Right atrium auricular region (tissue), 2 donors: ENCODE measurements around the gene TFE3. TPM values are rescaled to one million over a fixed set of nuclear protein-coding genes. Genes with fewer than 3 reads are reported as not detected.
"Not testable (repeated sequence)": the region's sequence is repeated elsewhere in the genome, so short reads cannot be mapped to it uniquely, and the experiment has no call there.

Source experiments
- DNase-seq: peaks from one replicate; pipeline ENCODE4 v3.0.0-alpha.2; 2019; ENCODE audit warnings: low spot score
- H3K27ac ChIP-seq, 2 donors: fragments of 200-600 bp; sonication (generic); 1 replicate in 1 of 2; 2 replicates in 1 of 2; pipeline ENCODE4 v1.5.1; 2016 to 2019
- H3K27me3 ChIP-seq, 2 donors: fragments of 200-600 bp; sonication (generic); one replicate each; pipeline versions ENCODE4 v1.5.1 to v1.6.0; 2017 to 2019
- H3K36me3 ChIP-seq: fragments of 200-600 bp; sonication (generic); one replicate; pipeline ENCODE4 v1.5.1; 2016
- H3K4me1 ChIP-seq, 2 donors: fragments of 200-600 bp; sonication (generic); one replicate each; pipeline versions ENCODE4 v1.5.1 to v1.6.0; 2017 to 2019
- H3K4me3 ChIP-seq, 2 donors: fragments of 200-600 bp; sonication (generic); 1 replicate in 1 of 2; 2 replicates in 1 of 2; pipeline ENCODE4 v1.5.1; 2017 to 2019; ENCODE audit warnings: mild to moderate bottlenecking in 1 of 2, moderate library complexity in 1 of 2
- H3K9me3 ChIP-seq, 2 donors: fragments of 200-600 bp; sonication (generic); one replicate each; pipeline ENCODE4 v1.5.1; 2019
- total RNA-seq, 2 donors: library from RNA; depleted of rRNA; stranded (reverse); fragments of >200 nt; gene quantifications; one replicate each; pipeline ENCODE4 v1.1.0, GENCODE V29; 2016
- TF ChIP-seq, protein P1 (sequence below), 2 donors: fragments of 200-600 bp; sonication (generic); IDR thresholded peaks; one replicate each; pipeline ENCODE4 v1.5.1; 2019; ENCODE audit warnings: antibody characterized with exemption in 2 of 2

The TFE3 gene
- total RNA-seq, 2 donors from 2014 or later: 25.8 to 60.3 TPM

GRCh38 chrX:48983081-48983480 is 60.1 kb downstream of the TFE3 start:
- Histone ChIP-seq H3K27me3 (no peaks in the 10 kb centered on the region), H3K36me3 (peaks cover 6% of the 10 kb centered on the region), H3K9me3 (no peaks in the 10 kb centered on the region), H3K4me1 (no peaks in the 10 kb centered on the region), H3K4me3 (no peak overlapping the region), H3K27ac (no peak overlapping the region)
- TF ChIP-seq, protein P1, sequence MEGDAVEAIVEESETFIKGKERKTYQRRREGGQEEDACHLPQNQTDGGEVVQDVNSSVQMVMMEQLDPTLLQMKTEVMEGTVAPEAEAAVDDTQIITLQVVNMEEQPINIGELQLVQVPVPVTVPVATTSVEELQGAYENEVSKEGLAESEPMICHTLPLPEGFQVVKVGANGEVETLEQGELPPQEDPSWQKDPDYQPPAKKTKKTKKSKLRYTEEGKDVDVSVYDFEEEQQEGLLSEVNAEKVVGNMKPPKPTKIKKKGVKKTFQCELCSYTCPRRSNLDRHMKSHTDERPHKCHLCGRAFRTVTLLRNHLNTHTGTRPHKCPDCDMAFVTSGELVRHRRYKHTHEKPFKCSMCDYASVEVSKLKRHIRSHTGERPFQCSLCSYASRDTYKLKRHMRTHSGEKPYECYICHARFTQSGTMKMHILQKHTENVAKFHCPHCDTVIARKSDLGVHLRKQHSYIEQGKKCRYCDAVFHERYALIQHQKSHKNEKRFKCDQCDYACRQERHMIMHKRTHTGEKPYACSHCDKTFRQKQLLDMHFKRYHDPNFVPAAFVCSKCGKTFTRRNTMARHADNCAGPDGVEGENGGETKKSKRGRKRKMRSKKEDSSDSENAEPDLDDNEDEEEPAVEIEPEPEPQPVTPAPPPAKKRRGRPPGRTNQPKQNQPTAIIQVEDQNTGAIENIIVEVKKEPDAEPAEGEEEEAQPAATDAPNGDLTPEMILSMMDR (IDR thresholded peaks at IDR 0.05): no peak
- DNase-seq: no peak

GRCh38 chrX:48981178-48981577 is 62.0 kb downstream of the TFE3 start:
- Histone ChIP-seq H3K9me3 (no peaks in the 10 kb centered on the region), H3K36me3 (peaks cover 6% of the 10 kb centered on the region), H3K27me3 (no peaks in the 10 kb centered on the region), H3K27ac (no peak overlapping the region), H3K4me1 (no peaks in the 10 kb centered on the region), H3K4me3 (no peak overlapping the region)
- no peak for DNase-seq
- TF ChIP-seq, protein P1 (IDR thresholded peaks at IDR 0.05): no peak

GRCh38 chrX:48980341-48980740 is 62.8 kb downstream of the TFE3 start:
- not testable (repeated sequence) for H3K36me3 ChIP-seq, H3K4me1 ChIP-seq, DNase-seq, H3K9me3 ChIP-seq, H3K4me3 ChIP-seq, H3K27ac ChIP-seq, H3K27me3 ChIP-seq

Other genes starting within 250 kb of the TFE3 start
- 10 to 100 TPM; 27.1 to 30.4 TPM for gene HDAC6, start 241.3 kb downstream of the TFE3 start, total RNA-seq
- not detected for gene ERAS, start 216.8 kb downstream of the TFE3 start, total RNA-seq
- 10 to 100 TPM in 1 of 2 donors, 1 to 10 TPM in 1; 4.3 to 12.5 TPM for gene PCSK1N, start 207.7 kb downstream of the TFE3 start, total RNA-seq
- 10 to 100 TPM; 49.2 to 56.5 TPM for gene TIMM17B, start 145.6 kb downstream of the TFE3 start, total RNA-seq
- 10 to 100 TPM; 44.4 to 66.7 TPM for gene PQBP1, start 145.4 kb downstream of the TFE3 start, total RNA-seq
- gene SLC35A2, start 131.7 kb downstream of the TFE3 start, total RNA-seq: 10 to 100 TPM; 16.8 to 18.8 TPM
- 1 to 10 TPM; 5.4 to 9.1 TPM for gene PIM2, start 124.3 kb downstream of the TFE3 start, total RNA-seq
- gene OTUD5, start 85.8 kb downstream of the TFE3 start, total RNA-seq: 10 to 100 TPM; 15.4 to 23.9 TPM
- 1 to 10 TPM; 1.3 to 1.5 TPM for gene KCND1, start 71.5 kb downstream of the TFE3 start, total RNA-seq
- gene GRIPAP1, start 41.1 kb downstream of the TFE3 start, total RNA-seq: 10 to 100 TPM in 1 of 2 donors, 1 to 10 TPM in 1; 9.6 to 16.0 TPM
- 1 to 10 TPM; 1.3 to 2.2 TPM for gene CCDC120, start 15.6 kb upstream of the TFE3 start, total RNA-seq
- gene PRAF2, start 30.6 kb upstream of the TFE3 start, total RNA-seq: 10 to 100 TPM; 11.5 to 29.7 TPM
- gene WDR45, start 36.5 kb upstream of the TFE3 start, total RNA-seq: 100 to 1,000 TPM in 1 of 2 donors, 10 to 100 TPM in 1; 78.3 to 117 TPM
- gene GPKOW, start 80.4 kb upstream of the TFE3 start, total RNA-seq: 10 to 100 TPM; 17.7 to 26.1 TPM
- gene MAGIX, start 119.4 kb upstream of the TFE3 start, total RNA-seq: 10 to 100 TPM; 18.9 to 23.4 TPM
- 10 to 100 TPM; 47.8 to 64.8 TPM for gene PLP2, start 128.5 kb upstream of the TFE3 start, total RNA-seq
- gene PRICKLE3, start 143.0 kb upstream of the TFE3 start, total RNA-seq: 10 to 100 TPM in 1 of 2 donors, 1 to 10 TPM in 1; 7.2 to 12.7 TPM
- gene SYP, start 156.8 kb upstream of the TFE3 start, total RNA-seq: 1 to 10 TPM; 2.8 to 3.5 TPM
- under 1 TPM; 0.08 to 0.11 TPM for gene CACNA1F, start 190.0 kb upstream of the TFE3 start, total RNA-seq
- gene CCDC22, start 192.1 kb upstream of the TFE3 start, total RNA-seq: 10 to 100 TPM in 1 of 2 donors, 1 to 10 TPM in 1; 9.5 to 14.4 TPM
- not detected for gene FOXP3, start 221.4 kb upstream of the TFE3 start, total RNA-seq
- gene PPP1R3F, start 226.4 kb upstream of the TFE3 start, total RNA-seq: 10 to 100 TPM; 24.2 to 29.6 TPM